Stimulated activated CD8-positive, alpha-beta memory T cell treated with anti-CD3 and anti-CD28 coated beads, Interleukin-12 subunit alpha, Interleukin-12 subunit beta, amount 100 ng/mL, for 1 hour (primary cell): Measurements from ENCODE around the gene GRIA4.
"Not testable (repeated sequence)": the region's sequence is repeated elsewhere in the genome, so short reads cannot be mapped to it uniquely, and the experiment has no call there.

Experiments
- DNase-seq: peaks from one replicate; pipeline ENCODE4 v3.0.0-alpha.2; 2020; ENCODE audit warnings: low read depth

GRIA4 gene

GRCh38 chr11:105719073-105719822, 109.4 kb downstream of the GRIA4 start:
- DNase-seq, result no peak

- DNase-seq, result no peak
Observed at GRCh38 chr11:105720096-105720495, 110.2 kb downstream of the GRIA4 start.

GRCh38 chr11:105723269-105723668, 113.4 kb downstream of the GRIA4 start:
- no peak for DNase-seq

- DNase-seq, result no peak
Observed at GRCh38 chr11:105732611-105733010, 122.7 kb downstream of the GRIA4 start.

- DNase-seq, result no peak
Observed at GRCh38 chr11:105734426-105734825, 124.6 kb downstream of the GRIA4 start.

GRCh38 chr11:105738251-105738650, 128.4 kb downstream of the GRIA4 start:
- DNase-seq, result no peak

- DNase-seq, result no peak
Observed at GRCh38 chr11:105738986-105739795, 129.3 kb downstream of the GRIA4 start.

- no peak for DNase-seq
Observed at GRCh38 chr11:105740164-105740903, 130.5 kb downstream of the GRIA4 start.

- no peak for DNase-seq
Observed at GRCh38 chr11:105741488-105742020, 131.7 kb downstream of the GRIA4 start.

- DNase-seq, result no peak
Observed at GRCh38 chr11:105754260-105754659, 144.4 kb downstream of the GRIA4 start.

- DNase-seq, result no peak
Observed at GRCh38 chr11:105754716-105755115, 144.8 kb downstream of the GRIA4 start.

- DNase-seq, result no peak
Observed at GRCh38 chr11:105757107-105757506, 147.2 kb downstream of the GRIA4 start.

- DNase-seq, result no peak
Observed at GRCh38 chr11:105763594-105763993, 153.7 kb downstream of the GRIA4 start.

GRCh38 chr11:105767931-105768330, 158.1 kb downstream of the GRIA4 start:
- DNase-seq, result no peak

- DNase-seq, result no peak
Observed at GRCh38 chr11:105769627-105770026, 159.8 kb downstream of the GRIA4 start.

GRCh38 chr11:105773452-105773851, 163.6 kb downstream of the GRIA4 start:
- DNase-seq, result not testable (repeated sequence)

GRCh38 chr11:105774899-105775298, 165.0 kb downstream of the GRIA4 start:
- no peak for DNase-seq

GRCh38 chr11:105780781-105781525, 171.1 kb downstream of the GRIA4 start:
- no peak for DNase-seq

- no peak for DNase-seq
Observed at GRCh38 chr11:105781807-105782206, 171.9 kb downstream of the GRIA4 start.

GRCh38 chr11:105783216-105783615, 173.3 kb downstream of the GRIA4 start:
- no peak for DNase-seq

GRCh38 chr11:105785850-105786249, 176.0 kb downstream of the GRIA4 start:
- not testable (repeated sequence) for DNase-seq

GRCh38 chr11:105786741-105787140, 176.9 kb downstream of the GRIA4 start:
- no peak for DNase-seq
